ENCODE results near the gene HOXA6. TPM values are rescaled to one million over a fixed set of nuclear protein-coding genes. Genes with fewer than 3 reads are reported as not detected.
A peak's percentile ranks its signal among the peaks of the same experiment; 100 is the strongest.

HOXA6 gene
- total RNA-seq, 1 experiment from 2014 or later, result not detected

GRCh38 chr7:27160145-27160545 lies 12.6 kb upstream of the HOXA6 start:
- Histone ChIP-seq H3K23ac (ENCODE audit: insufficient read length, low read depth, low read length) (no peak overlapping the region), H4K20me1 (ENCODE audit: control insufficient read depth, insufficient read depth, insufficient read length) (no peaks in the 10 kb centered on the region), H4K91ac (ENCODE audit: insufficient read length, low read depth, low read length) (no peak overlapping the region), H4K8ac (replicated peaks; ENCODE audit: insufficient read length, low read depth, low read length) (no peak overlapping the region), H3K79me1 (ENCODE audit: insufficient read depth, low read depth, low read length, poor library complexity, severe bottlenecking) (no peaks in the 10 kb centered on the region), H3K4ac (ENCODE audit: low read depth, low read length) (no peak overlapping the region), H3K79me2 (ENCODE audit: insufficient read depth, low read length) (no peaks in the 10 kb centered on the region), H3K18ac (ENCODE audit: insufficient read length, low read depth, low read length) (no peak overlapping the region), H3K27ac (ENCODE audit: insufficient read length, low read depth, low read length) (no peak overlapping the region), H2AK5ac (ENCODE audit: insufficient read length, low read length) (no peak overlapping the region), H2AFZ (ENCODE audit: low read length) (no peak overlapping the region), H3K56ac (ENCODE audit: insufficient read length, low read depth, low read length) (no peak overlapping the region), H3T11ph (ENCODE audit: low read length) (no peak overlapping the region), H2BK12ac (ENCODE audit: insufficient read length, low read depth, low read length) (no peak overlapping the region), H3K4me1 (ENCODE audit: insufficient read depth, low read length) (no peaks in the 10 kb centered on the region), H2BK20ac (ENCODE audit: low read depth, low read length, poor library complexity, severe bottlenecking) (no peak overlapping the region), H3K27me3 (ENCODE audit: insufficient read depth, low read length) (peaks cover 97% of the 10 kb centered on the region), H2BK15ac (ENCODE audit: low read depth, low read length) (no peak overlapping the region), H4K5ac (ENCODE audit: insufficient read length, low read depth, low read length) (no peak overlapping the region), H3K4me2 (ENCODE audit: insufficient read depth, insufficient read length, low read length) (peak overlapping the region; percentile 47), H2BK5ac (ENCODE audit: insufficient read length, low read length) (no peak overlapping the region), H2BK120ac (ENCODE audit: low read depth, low read length, poor library complexity, severe bottlenecking) (no peak overlapping the region), H3K9ac (ENCODE audit: extremely low read depth, insufficient read length, low read length) (no peak overlapping the region), H3K9me3 (ENCODE audit: control insufficient read depth, low read depth, low read length) (no peaks in the 10 kb centered on the region), H3K23me2 (ENCODE audit: insufficient read length, low read depth, low read length, poor library complexity, severe bottlenecking) (no peaks in the 10 kb centered on the region), H3K14ac (ENCODE audit: insufficient read depth, low read length) (no peak overlapping the region)
- DNase-seq, result peak; percentile 21
- no peak for TF ChIP-seq CTCF (conservative IDR thresholded peaks at IDR 0.05)
- Mint-ChIP-seq H3K9me3 (peaks cover 14 to 15% of the 10 kb centered on the region in 2 experiments), H3K36me3 (ENCODE audit: insufficient read depth in 1 of 3, low read depth in 3 of 3) (peaks cover 0 to 4% (median 0%) of the 10 kb centered on the region in 3 experiments; a peak in 3 of 7 replicates), H3K27me3 (ENCODE audit: low read depth) (peaks cover 98% of the 10 kb centered on the region), H3K4me1 (peaks cover 3 to 17% of the 10 kb centered on the region in 2 experiments), H3K27ac (no peak overlapping the region), H3K4me3 (peak overlapping the region in 1 of 2 experiments; percentile 40; a peak in 2 of 5 replicates)
- no CpG with 5 or more reads among the region's 23 CpGs for WGBS (ENCODE audit: extremely low coverage, insufficient read length, low lambda C conversion rate)

Measured in H9 (cell line).